Prostate gland (tissue), 2 donors: ENCODE measurements around the gene TP63. TPM values are rescaled to one million over a fixed set of nuclear protein-coding genes. Genes with fewer than 3 reads are reported as not detected.
"Not testable (repeated sequence)": the region's sequence is repeated elsewhere in the genome, so short reads cannot be mapped to it uniquely, and the experiment has no call there.

Experiments
- DNase-seq: peaks from one replicate; pipeline ENCODE4 v3.0.0-alpha.2; 2019; ENCODE audit warnings: low spot score
- H3K27ac ChIP-seq, 2 donors: fragments of 200-600 bp; sonication (generic); 2 replicates each; pipeline ENCODE4 v1.5.1; 2017 to 2019
- H3K27me3 ChIP-seq: fragments of 200-600 bp; sonication (generic); replicated peaks from 2 replicates; pipeline ENCODE4 v1.5.1; 2019; ENCODE audit not compliant: insufficient read depth
- H3K36me3 ChIP-seq, 2 donors: fragments of 200-600 bp; sonication (generic); 1 replicate in 1 of 2; 2 replicates in 1 of 2; pipeline versions ENCODE4 v1.5.1 to v1.8.1; 2017 to 2019
- H3K4me1 ChIP-seq: fragments of 200-600 bp; sonication (generic); replicated peaks from 2 replicates; pipeline ENCODE4 v1.5.1; 2019
- H3K4me3 ChIP-seq, 2 donors: fragments of 200-600 bp; sonication (generic); 2 replicates each; pipeline ENCODE4 v1.5.1; 2017 to 2019
- H3K9me3 ChIP-seq: fragments of 200-600 bp; sonication (generic); 2 replicates; pipeline ENCODE4 v1.5.1; 2017
- CTCF ChIP-seq, 4 experiments: fragments of 200-600 bp in 2 of 4; fragments of 450-650 bp in 2 of 4; sonication (generic) in 2 of 4; IDR thresholded peaks; 1 replicate in 3 of 4; 2 replicates in 1 of 4; pipeline ENCODE4 v1.5.1; 2016 to 2019; ENCODE audit warnings: antibody characterized with exemption in 4 of 4, mild to moderate bottlenecking in 2 of 4, moderate library complexity in 2 of 4
- POLR2A ChIP-seq: fragments of 450-650 bp; IDR thresholded peaks from one replicate; pipeline ENCODE4 v1.6.1; 2016; ENCODE audit warnings: antibody characterized with exemption, mild to moderate bottlenecking
- POLR2AphosphoS5 ChIP-seq: sonication (generic); formaldehyde crosslinking; IDR thresholded peaks from one replicate; pipeline ENCODE4 v1.6.1; 2017; ENCODE audit warnings: antibody characterized with exemption
- WGBS: methylation state at CpG from one replicate; pipeline ENCODE4 v1.1.5; 2018; 5-methylcytosine and 5-hydroxymethylcytosine counted together
- intact Hi-C: fragments of 100-400 bp; cut with DNase I; formaldehyde crosslinking; loops from one replicate; pipeline ENCODE4 v1.14.2; 2022
- total RNA-seq, 2 donors: library from RNA; depleted of rRNA; stranded (reverse); fragments of >200 nt; gene quantifications; one replicate each; pipeline ENCODE4 v1.1.0, GENCODE V29; 2016

Gene TP63
- total RNA-seq, 2 donors from 2014 or later, result 39.9 to 67.5 TPM

- Histone ChIP-seq H3K9me3 (no peaks in the 10 kb centered on the region), H3K27me3 (no peaks in the 10 kb centered on the region), H3K4me1 (no peaks in the 10 kb centered on the region), H3K4me3 (no peak overlapping the region), H3K36me3 (no peaks in the 10 kb centered on the region), H3K27ac (no peak overlapping the region)
- 13% methylated on average over 1 of the region's 1 CpG for WGBS
- no peak for DNase-seq
- intact Hi-C loops, result no loop called here
- TF ChIP-seq POLR2A (no peak), CTCF (IDR thresholded peaks at IDR 0.05) (no peak), POLR2AphosphoS5 (no peak)
Observed at GRCh38 chr3:189588070-189588469, 43.1 kb upstream of the TP63 start.

DNA sequence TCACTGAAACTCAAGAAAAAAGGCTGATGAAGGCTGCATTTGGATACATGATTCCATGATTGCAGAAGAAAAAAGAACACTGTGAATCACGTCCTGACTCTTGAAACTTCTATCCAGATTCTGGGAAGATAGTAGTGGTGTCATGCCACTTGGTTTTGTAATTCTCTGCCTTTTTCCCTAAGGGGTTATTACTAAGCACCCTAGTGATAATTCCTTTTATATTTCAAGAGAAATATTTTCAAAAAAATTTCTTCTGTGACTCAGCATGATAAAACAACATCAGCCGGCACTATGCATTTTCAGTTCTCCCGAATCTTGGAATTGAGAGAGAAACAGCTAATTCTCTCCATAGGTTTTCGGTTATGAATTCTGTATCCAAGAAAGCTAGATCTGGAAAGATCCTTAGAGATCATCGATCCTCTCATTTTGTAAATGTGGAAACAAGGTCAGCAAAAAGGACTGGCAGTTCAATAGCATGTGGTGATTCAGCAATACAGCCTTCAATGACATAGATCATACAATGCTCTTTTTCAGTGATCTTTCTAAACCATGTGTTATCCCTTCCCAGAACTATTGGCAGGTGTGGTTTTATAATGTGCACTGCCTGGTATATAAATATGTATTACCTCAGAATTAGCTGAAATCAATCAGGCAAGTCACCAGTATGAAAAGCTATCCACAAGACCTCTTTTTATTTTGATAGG lies 42.6 kb upstream of the TP63 start:
- intact Hi-C loops, result no loop called here
- WGBS, result 85% methylated on average over 5 of the region's 5 CpGs

GRCh38 chr3:189589179-189589569 lies 42.0 kb upstream of the TP63 start:
- no peak for DNase-seq
- H3K27ac ChIP-seq, result no peak overlapping the region
- intact Hi-C loops, result no loop called here
- H3K36me3 ChIP-seq, result no peaks in the 10 kb centered on the region
- no peaks in the 10 kb centered on the region for H3K27me3 ChIP-seq
- no peaks in the 10 kb centered on the region for H3K4me1 ChIP-seq
- WGBS, result 50% methylated on average over 1 of the region's 1 CpG
- no peaks in the 10 kb centered on the region for H3K9me3 ChIP-seq
- H3K4me3 ChIP-seq, result no peak overlapping the region
- TF ChIP-seq POLR2A (no peak), CTCF (IDR thresholded peaks at IDR 0.05) (no peak), POLR2AphosphoS5 (no peak)

More for the DNA sequence above, 42.6 kb upstream of the TP63 start:
- TF ChIP-seq POLR2A (no peak), CTCF (IDR thresholded peaks at IDR 0.05) (no peak), POLR2AphosphoS5 (no peak)
- H3K4me3 ChIP-seq, result no peak overlapping the region
- no peak overlapping the region for H3K27ac ChIP-seq
- no peak for DNase-seq
- H3K36me3 ChIP-seq, result no peaks in the 10 kb centered on the region
- no peaks in the 10 kb centered on the region for H3K4me1 ChIP-seq
- no peaks in the 10 kb centered on the region for H3K9me3 ChIP-seq
- no peaks in the 10 kb centered on the region for H3K27me3 ChIP-seq

- Histone ChIP-seq H3K36me3 (no peaks in the 10 kb centered on the region), H3K27ac (no peak overlapping the region), H3K4me1 (no peaks in the 10 kb centered on the region), H3K9me3 (no peaks in the 10 kb centered on the region), H3K4me3 (no peak overlapping the region), H3K27me3 (no peaks in the 10 kb centered on the region)
- WGBS, result 74% methylated on average over 3 of the region's 3 CpGs
- no peak for DNase-seq
- TF ChIP-seq POLR2AphosphoS5, result no peak
- no peak for TF ChIP-seq POLR2A
- TF ChIP-seq CTCF (IDR thresholded peaks at IDR 0.05), result no peak
- intact Hi-C loops, result no loop called here
Observed at GRCh38 chr3:189590223-189590622, 41.0 kb upstream of the TP63 start.

- Histone ChIP-seq H3K9me3 (no peaks in the 10 kb centered on the region), H3K4me3 (no peak overlapping the region), H3K36me3 (no peaks in the 10 kb centered on the region), H3K27me3 (no peaks in the 10 kb centered on the region), H3K27ac (no peak overlapping the region), H3K4me1 (no peaks in the 10 kb centered on the region)
- DNase-seq, result no peak
- intact Hi-C loops, result no loop called here
- TF ChIP-seq POLR2AphosphoS5 (no peak), POLR2A (no peak), CTCF (IDR thresholded peaks at IDR 0.05) (no peak)
Observed at GRCh38 chr3:189593581-189593980, 37.6 kb upstream of the TP63 start.

GRCh38 chr3:189596078-189596979 lies 34.9 kb upstream of the TP63 start:
- H3K27me3 ChIP-seq, H3K36me3 ChIP-seq, H3K9me3 ChIP-seq, H3K27ac ChIP-seq, H3K4me1 ChIP-seq, DNase-seq, H3K4me3 ChIP-seq, intact Hi-C loops: not testable (repeated sequence)
- WGBS, result 93% methylated on average over 34 of the region's 45 CpGs
